Right lobe of liver (tissue), 4 donors: Measurements from ENCODE around the gene NEURL1.

Experiments used
- POLR2A ChIP-seq: fragments of 450-650 bp; IDR thresholded peaks from one replicate; pipeline ENCODE4 v1.6.1; 2017; ENCODE audit warnings: antibody characterized with exemption, mild to moderate bottlenecking
- TF ChIP-seq, protein P1 (sequence below), 4 donors: fragments of 200-600 bp in 3 of 4; fragments of 450-650 bp in 1 of 4; IDR thresholded peaks; one replicate each; pipeline versions ENCODE4 v1.5.1 to v1.8.0; 2016 to 2022; ENCODE audit warnings: antibody characterized with exemption in 4 of 4, mild to moderate bottlenecking in 2 of 4
- donor health status: DM: no; HTN: no; CAD: no.
- donor health status: DM: no; HTN: no; CAD: no.
- donor health status: DM: no; HTN: yes; CAD: no.

DNA sequence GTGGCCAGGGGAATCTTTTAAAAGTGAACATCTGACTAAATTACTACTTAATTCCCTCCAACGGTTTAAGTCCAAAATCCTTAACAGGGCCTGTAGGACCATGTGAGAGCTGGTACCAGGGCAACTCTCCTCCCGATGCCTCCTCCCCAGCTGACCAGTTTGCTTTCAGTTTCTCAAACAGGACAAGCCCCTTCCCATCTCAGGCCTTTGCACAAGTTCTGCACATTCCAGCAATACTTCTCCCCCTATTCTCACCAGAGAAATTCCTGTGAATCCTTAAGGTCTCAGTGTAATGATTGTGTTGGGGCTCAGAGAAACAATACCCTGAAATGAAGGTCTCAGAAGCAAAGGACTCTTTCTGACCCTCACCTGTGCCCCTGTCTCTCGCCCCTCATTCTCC lies 26.8 kb upstream of the NEURL1 start:
- TF ChIP-seq, protein P1, sequence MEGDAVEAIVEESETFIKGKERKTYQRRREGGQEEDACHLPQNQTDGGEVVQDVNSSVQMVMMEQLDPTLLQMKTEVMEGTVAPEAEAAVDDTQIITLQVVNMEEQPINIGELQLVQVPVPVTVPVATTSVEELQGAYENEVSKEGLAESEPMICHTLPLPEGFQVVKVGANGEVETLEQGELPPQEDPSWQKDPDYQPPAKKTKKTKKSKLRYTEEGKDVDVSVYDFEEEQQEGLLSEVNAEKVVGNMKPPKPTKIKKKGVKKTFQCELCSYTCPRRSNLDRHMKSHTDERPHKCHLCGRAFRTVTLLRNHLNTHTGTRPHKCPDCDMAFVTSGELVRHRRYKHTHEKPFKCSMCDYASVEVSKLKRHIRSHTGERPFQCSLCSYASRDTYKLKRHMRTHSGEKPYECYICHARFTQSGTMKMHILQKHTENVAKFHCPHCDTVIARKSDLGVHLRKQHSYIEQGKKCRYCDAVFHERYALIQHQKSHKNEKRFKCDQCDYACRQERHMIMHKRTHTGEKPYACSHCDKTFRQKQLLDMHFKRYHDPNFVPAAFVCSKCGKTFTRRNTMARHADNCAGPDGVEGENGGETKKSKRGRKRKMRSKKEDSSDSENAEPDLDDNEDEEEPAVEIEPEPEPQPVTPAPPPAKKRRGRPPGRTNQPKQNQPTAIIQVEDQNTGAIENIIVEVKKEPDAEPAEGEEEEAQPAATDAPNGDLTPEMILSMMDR (IDR thresholded peaks at IDR 0.05), result no peak
- no peak for TF ChIP-seq POLR2A
